Spleen (tissue), 11 donors: Measurements from ENCODE around the gene MRPL23. TPM values are rescaled to one million over a fixed set of nuclear protein-coding genes. Genes with fewer than 3 reads are reported as not detected.

ENCODE experiments used
- DNase-seq: peaks from one replicate; pipeline ENCODE4 v3.0.0-alpha.2; 2020
- H3K27ac ChIP-seq, 8 donors: fragments of 200-600 bp; sonication (generic) in 7 of 8; 1 replicate in 4 of 8; 2 replicates in 4 of 8; pipeline versions ENCODE4 v1.5.0 to v1.8.0; 2016 to 2021; ENCODE audit warnings: inconsistent platforms in 4 of 8, mild to moderate bottlenecking in 4 of 8, moderate library complexity in 1 of 8
- H3K27me3 ChIP-seq, 7 donors: fragments of 200-600 bp; sonication (generic) in 6 of 7; replicated peaks in 1 of 7; 1 replicate in 4 of 7; 2 replicates in 3 of 7; pipeline versions ENCODE4 v1.5.0 to v1.8.0; 2016 to 2021; ENCODE audit warnings: inconsistent platforms in 3 of 7, mild to moderate bottlenecking in 1 of 7
- H3K36me3 ChIP-seq, 6 donors: fragments of 200-600 bp; sonication (generic) in 5 of 6; 1 replicate in 4 of 6; 2 replicates in 2 of 6; pipeline versions ENCODE4 v1.5.0 to v1.8.0; 2016 to 2021; ENCODE audit warnings: inconsistent platforms in 2 of 6
- H3K4me1 ChIP-seq, 6 donors: fragments of 200-600 bp; sonication (generic) in 5 of 6; 1 replicate in 3 of 6; 2 replicates in 3 of 6; pipeline versions ENCODE4 v1.5.0 to v1.8.0; 2016 to 2021; ENCODE audit warnings: inconsistent platforms in 3 of 6
- H3K4me3 ChIP-seq, 8 donors: fragments of 200-600 bp; sonication (generic) in 7 of 8; 1 replicate in 4 of 8; 2 replicates in 4 of 8; pipeline versions ENCODE4 v1.5.0 to v1.8.0; 2016 to 2021; ENCODE audit warnings: inconsistent platforms in 4 of 8, mild to moderate bottlenecking in 4 of 8, moderate library complexity in 2 of 8
- H3K9me3 ChIP-seq, 8 donors: fragments of 200-600 bp; sonication (generic) in 7 of 8; 1 replicate in 4 of 8; 2 replicates in 4 of 8; pipeline versions ENCODE4 v1.5.0 to v1.8.0; 2016 to 2021; ENCODE audit warnings: inconsistent platforms in 4 of 8
- CTCF ChIP-seq, 11 experiments: fragments of 200-600 bp in 7 of 11; fragments of 450-650 bp in 4 of 11; sonication (generic) in 4 of 11; IDR thresholded peaks in 8 of 11; conservative IDR thresholded peaks in 3 of 11; 1 replicate in 7 of 11; 2 replicates in 4 of 11; pipeline versions ENCODE4 v1.4.0 to v1.8.0; 2016 to 2021; ENCODE audit warnings: antibody characterized with exemption in 11 of 11, inconsistent platforms in 4 of 11, mild to moderate bottlenecking in 1 of 11
- POLR2A ChIP-seq, 3 donors: fragments of 450-650 bp; IDR thresholded peaks; one replicate each; pipeline ENCODE4 v1.5.1; 2017; ENCODE audit warnings: antibody characterized with exemption in 3 of 3, mild to moderate bottlenecking in 1 of 3
- POLR2AphosphoS5 ChIP-seq, 3 donors: sonication (generic); formaldehyde crosslinking; IDR thresholded peaks; one replicate each; pipeline ENCODE4 v1.5.1; 2017; ENCODE audit warnings: antibody characterized with exemption in 3 of 3
- WGBS, 5 donors: extraction: QIAGEN DNeasy Blood & Tissue Kit in 3 of 5; methylation state at CpG; one replicate each; pipeline versions ENCODE4 v1.1.5 to v1.1.7; 2013 to 2018; 5-methylcytosine and 5-hydroxymethylcytosine counted together
- intact Hi-C: fragments of 100-400 bp; cut with DNase I; formaldehyde crosslinking; loops from one replicate; pipeline ENCODE4 v1.15.0; 2023; ENCODE audit warnings: low total_unique reads
- polyA plus RNA-seq, 3 donors: library from polyadenylated mRNA; stranded (reverse); fragments of 200-250 nt; gene quantifications; one replicate each; pipeline ENCODE4 v1.2.1, GENCODE V29; 2013
- total RNA-seq, 7 donors: library from RNA; depleted of rRNA in 3 of 7; stranded (reverse); fragments of >200 nt in 3 of 7; fragmentation: NEBNext Ultra II Directional in 4 of 7; extraction: Animal tissue kit (Norgen Biotek cat#: 25700) in 4 of 7; gene quantifications; one replicate each; pipeline versions ENCODE4 v1.1.0 to v1.2.1, GENCODE V29; 2016 to 2021
- donor health status: healthy with polysubstance abuse.
- donor health status: DM: no; HTN: no; CAD: no; lungs with moderate emphysema.
- donor health status: DM: no; HTN: no; CAD: no.
- donor health status: Bipolar disorder and iron deficiency.
- donor health status: healthy.
- donor health status: DM: no; HTN: no; CAD: no.
- donor health status: DM: yes; HTN: yes; CAD: no.

Gene MRPL23
- total and polyA plus RNA-seq, 10 donors: 32.5 to 160 (median 54.0) TPM

- Histone ChIP-seq H3K27ac (no peak overlapping the region), H3K36me3 (no peaks in the 10 kb centered on the region), H3K4me3 (no peak overlapping the region), H3K9me3 (no peaks in the 10 kb centered on the region), H3K4me1 (peaks cover 0 to 9% (median 0%) of the 10 kb centered on the region in 6 donors), H3K27me3 (peaks cover 0 to 29% (median 0%) of the 10 kb centered on the region in 7 donors)
- WGBS, 5 donors: 70 to 86% (median 76%) methylated on average over 9 of the region's 9 CpGs
- DNase-seq: peak; percentile 10
- TF ChIP-seq POLR2AphosphoS5 (IDR thresholded peaks at IDR 0.05): no peak
- no peak for TF ChIP-seq CTCF (IDR thresholded peaks at IDR 0.05 in 8 of 11, conservative IDR thresholded peaks at IDR 0.05 in 3 of 11)
- no peak for TF ChIP-seq POLR2A (IDR thresholded peaks at IDR 0.05)
- intact Hi-C loops: no loop called here
These were observed 16.7 kb upstream of the MRPL23 start for GRCh38 chr11:1930462-1930830.

GRCh38 chr11:1931341-1932104, 15.6 kb upstream of the MRPL23 start:
- no peaks in the 10 kb centered on the region for H3K9me3 ChIP-seq
- TF ChIP-seq POLR2AphosphoS5 (IDR thresholded peaks at IDR 0.05) (no peak), CTCF (IDR thresholded peaks at IDR 0.05 in 8 of 11, conservative IDR thresholded peaks at IDR 0.05 in 3 of 11) (no peak), POLR2A (IDR thresholded peaks at IDR 0.05) (no peak)
- no peaks in the 10 kb centered on the region for H3K36me3 ChIP-seq
- no peak overlapping the region for H3K27ac ChIP-seq
- peak; percentile 49 for DNase-seq
- 37 to 55% (median 43%) methylated on average over 18 of the region's 18 CpGs for WGBS, 5 donors
- peaks cover 0 to 19% (median 0%) of the 10 kb centered on the region in 7 donors for H3K27me3 ChIP-seq
- no peak overlapping the region for H3K4me3 ChIP-seq
- H3K4me1 ChIP-seq: peaks cover 0 to 3% (median 0%) of the 10 kb centered on the region in 6 donors
- intact Hi-C loops: no loop called here

- H3K36me3 ChIP-seq: no peaks in the 10 kb centered on the region
- peaks cover 0 to 3% (median 0%) of the 10 kb centered on the region in 6 donors for H3K4me1 ChIP-seq
- 51 to 76% (median 69%) methylated on average over 11 of the region's 11 CpGs for WGBS, 5 donors
- no peak overlapping the region for H3K4me3 ChIP-seq
- intact Hi-C loops: no loop called here
- TF ChIP-seq CTCF (IDR thresholded peaks at IDR 0.05 in 8 of 11, conservative IDR thresholded peaks at IDR 0.05 in 3 of 11) (no peak), POLR2A (IDR thresholded peaks at IDR 0.05) (no peak), POLR2AphosphoS5 (IDR thresholded peaks at IDR 0.05) (no peak)
- H3K9me3 ChIP-seq: no peaks in the 10 kb centered on the region
- peak; percentile 53 for DNase-seq
- no peak overlapping the region for H3K27ac ChIP-seq
- H3K27me3 ChIP-seq: peaks cover 0 to 17% (median 0%) of the 10 kb centered on the region in 7 donors
These were observed 15.0 kb upstream of the MRPL23 start for GRCh38 chr11:1932105-1932480.

GRCh38 chr11:1932681-1933080, 14.5 kb upstream of the MRPL23 start:
- Histone ChIP-seq H3K36me3 (no peaks in the 10 kb centered on the region), H3K4me1 (peaks cover 0 to 3% (median 0%) of the 10 kb centered on the region in 6 donors), H3K27me3 (peaks cover 0 to 20% (median 0%) of the 10 kb centered on the region in 7 donors), H3K27ac (no peak overlapping the region), H3K4me3 (no peak overlapping the region), H3K9me3 (no peaks in the 10 kb centered on the region)
- intact Hi-C loops: no loop called here
- DNase-seq: no peak
- 92 to 99% (median 97%) methylated on average over 4 of the region's 4 CpGs for WGBS, 5 donors
- TF ChIP-seq CTCF (IDR thresholded peaks at IDR 0.05 in 8 of 11, conservative IDR thresholded peaks at IDR 0.05 in 3 of 11) (no peak), POLR2AphosphoS5 (IDR thresholded peaks at IDR 0.05) (no peak), POLR2A (IDR thresholded peaks at IDR 0.05) (no peak)
